GM06990 (cell line): Measurements from ENCODE around the gene ZNF333.

Experiments
- DNase-seq: peaks from one replicate; pipeline ENCODE4 v3.0.0-alpha.2; 2011; ENCODE audit not compliant: insufficient read length; ENCODE audit errors: extremely low read depth
- H3K27me3 ChIP-seq: replicated peaks from 2 replicates; pipeline ENCODE4 v1.6.0; 2011; ENCODE audit warnings: low read length; ENCODE audit not compliant: control insufficient read depth, insufficient read depth
- H3K36me3 ChIP-seq: 2 replicates; pipeline ENCODE4 v1.5.1; 2011; ENCODE audit warnings: low read length; ENCODE audit not compliant: control insufficient read depth, insufficient read depth
- H3K4me3 ChIP-seq: replicated peaks from 2 replicates; pipeline ENCODE4 v1.5.1; 2011; ENCODE audit warnings: low read depth, mild to moderate bottlenecking, control low read depth, low read length
- TF ChIP-seq, protein P1 (sequence below): IDR thresholded peaks from 2 replicates; pipeline ENCODE4 v1.5.1; 2011; ENCODE audit warnings: low read length, control low read depth, mild to moderate bottlenecking, inconsistent platforms; ENCODE audit not compliant: insufficient read depth, poor library complexity, severe bottlenecking

ZNF333 gene

DNA sequence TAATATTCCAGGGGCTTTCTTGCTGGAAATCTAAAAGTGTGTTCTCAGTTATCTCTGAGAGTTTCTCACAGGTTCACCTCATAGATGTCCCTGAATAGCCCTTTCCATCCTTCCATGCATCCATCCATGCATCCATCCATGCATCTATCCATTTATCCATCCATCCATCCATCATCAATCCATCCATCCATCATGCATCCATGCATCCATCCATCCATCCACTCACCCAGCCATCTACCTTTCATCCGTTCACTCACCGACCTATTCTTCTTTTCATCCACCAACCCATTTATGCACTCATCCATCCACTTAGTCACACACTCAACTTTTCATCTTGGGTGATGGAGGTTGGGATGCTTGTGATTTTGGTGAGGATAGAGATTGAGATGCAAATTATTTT lies 7.8 kb upstream of the ZNF333 start:
- Histone ChIP-seq H3K36me3 (no peaks in the 10 kb centered on the region), H3K27me3 (no peaks in the 10 kb centered on the region), H3K4me3 (no peak overlapping the region)
- TF ChIP-seq, protein P1, sequence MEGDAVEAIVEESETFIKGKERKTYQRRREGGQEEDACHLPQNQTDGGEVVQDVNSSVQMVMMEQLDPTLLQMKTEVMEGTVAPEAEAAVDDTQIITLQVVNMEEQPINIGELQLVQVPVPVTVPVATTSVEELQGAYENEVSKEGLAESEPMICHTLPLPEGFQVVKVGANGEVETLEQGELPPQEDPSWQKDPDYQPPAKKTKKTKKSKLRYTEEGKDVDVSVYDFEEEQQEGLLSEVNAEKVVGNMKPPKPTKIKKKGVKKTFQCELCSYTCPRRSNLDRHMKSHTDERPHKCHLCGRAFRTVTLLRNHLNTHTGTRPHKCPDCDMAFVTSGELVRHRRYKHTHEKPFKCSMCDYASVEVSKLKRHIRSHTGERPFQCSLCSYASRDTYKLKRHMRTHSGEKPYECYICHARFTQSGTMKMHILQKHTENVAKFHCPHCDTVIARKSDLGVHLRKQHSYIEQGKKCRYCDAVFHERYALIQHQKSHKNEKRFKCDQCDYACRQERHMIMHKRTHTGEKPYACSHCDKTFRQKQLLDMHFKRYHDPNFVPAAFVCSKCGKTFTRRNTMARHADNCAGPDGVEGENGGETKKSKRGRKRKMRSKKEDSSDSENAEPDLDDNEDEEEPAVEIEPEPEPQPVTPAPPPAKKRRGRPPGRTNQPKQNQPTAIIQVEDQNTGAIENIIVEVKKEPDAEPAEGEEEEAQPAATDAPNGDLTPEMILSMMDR: no peak
- no peak for DNase-seq

DNA sequence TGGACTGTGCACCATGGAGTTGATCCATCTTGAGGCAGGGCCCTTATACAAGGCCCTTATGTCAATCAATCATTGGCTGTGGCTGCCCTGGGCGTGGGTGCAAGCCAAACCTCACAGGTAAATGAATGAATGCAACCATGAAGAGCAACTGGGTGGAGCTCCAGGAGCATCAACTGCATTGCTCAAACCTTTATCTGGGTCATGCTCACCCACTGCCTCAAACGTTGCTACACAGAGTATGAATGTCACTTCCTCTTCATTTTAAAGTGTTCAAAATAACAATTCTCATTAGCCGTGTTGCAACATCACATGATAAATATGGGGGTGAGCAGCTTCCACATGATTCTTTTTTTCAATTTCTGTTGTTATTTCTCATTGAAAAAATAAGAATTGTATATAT lies 6.4 kb upstream of the ZNF333 start:
- TF ChIP-seq, protein P1: no peak
- Histone ChIP-seq H3K4me3 (no peak overlapping the region), H3K27me3 (no peaks in the 10 kb centered on the region), H3K36me3 (no peaks in the 10 kb centered on the region)
- DNase-seq: no peak

GRCh38 chr19:14686411-14686810 lies 3.4 kb upstream of the ZNF333 start:
- DNase-seq: peak; percentile 17
- Histone ChIP-seq H3K4me3 (no peak overlapping the region), H3K27me3 (no peaks in the 10 kb centered on the region), H3K36me3 (no peaks in the 10 kb centered on the region)
- TF ChIP-seq, protein P1: peak; percentile 19

DNA sequence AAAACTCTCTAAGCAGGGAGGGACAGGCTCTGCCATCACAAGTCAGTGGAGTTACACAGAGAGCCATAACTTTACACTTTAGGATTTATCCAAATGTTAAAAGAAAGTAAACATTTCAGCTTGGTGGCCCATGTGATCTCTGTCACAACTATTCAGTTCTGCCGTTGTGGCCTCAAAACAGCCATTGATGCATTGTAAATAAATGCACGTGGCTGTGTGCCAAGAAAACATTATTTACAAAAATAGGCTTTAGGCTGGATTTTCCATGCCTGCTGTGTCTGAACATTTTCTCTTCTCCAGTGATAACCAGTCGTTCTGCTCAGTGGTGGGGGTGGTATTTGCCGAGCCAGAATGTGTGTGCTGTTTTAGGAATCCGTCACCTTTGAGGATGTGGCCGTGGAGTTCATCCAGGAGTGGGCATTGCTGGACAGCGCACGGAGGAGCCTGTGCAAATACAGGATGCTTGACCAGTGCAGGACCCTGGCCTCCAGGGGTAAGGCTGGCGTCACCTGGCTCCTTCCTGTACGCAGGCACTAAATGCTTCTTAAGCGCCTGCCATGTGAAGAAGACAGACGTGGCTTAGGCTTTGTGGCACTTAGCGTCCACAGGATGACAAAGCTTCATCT lies 4.9 kb downstream of the ZNF333 start:
- no peak for DNase-seq
- peaks cover 10% of the 10 kb centered on the region for H3K36me3 ChIP-seq
- TF ChIP-seq, protein P1: no peak
- no peak overlapping the region for H3K4me3 ChIP-seq
- no peaks in the 10 kb centered on the region for H3K27me3 ChIP-seq

GRCh38 chr19:14695471-14695870 lies 5.6 kb downstream of the ZNF333 start:
- TF ChIP-seq, protein P1: no peak
- Histone ChIP-seq H3K27me3 (no peaks in the 10 kb centered on the region), H3K36me3 (peaks cover 12% of the 10 kb centered on the region), H3K4me3 (no peak overlapping the region)
- no peak for DNase-seq

- Histone ChIP-seq H3K36me3 (peaks cover 29% of the 10 kb centered on the region), H3K4me3 (no peak overlapping the region), H3K27me3 (no peaks in the 10 kb centered on the region)
- TF ChIP-seq, protein P1: no peak
- DNase-seq: no peak
Observed at GRCh38 chr19:14699641-14700040, 9.8 kb downstream of the ZNF333 start.
